ENCODE measurements around the gene BMP5.

BMP5 gene

GRCh38 chr6:55759536-55759935 lies 115.9 kb downstream of the BMP5 start:
- H4K20me1 ChIP-seq (ENCODE audit: low read depth, low read length) = no peaks in the 10 kb centered on the region
- no peaks in the 10 kb centered on the region for H3K79me2 ChIP-seq (ENCODE audit: insufficient read depth, low read length)
- no peaks in the 10 kb centered on the region for H3K9me2 ChIP-seq (replicated peaks; ENCODE audit: insufficient read depth, low read length)
- H3K27me3 ChIP-seq (ENCODE audit: low read length) = no peaks in the 10 kb centered on the region
- no peaks in the 10 kb centered on the region for H3K36me3 ChIP-seq (ENCODE audit: low read length)
- H3K4me3 ChIP-seq (ENCODE audit: insufficient read depth, low read length, poor library complexity, severe bottlenecking) = no peak overlapping the region
- no peak overlapping the region for H3K4me2 ChIP-seq (ENCODE audit: low read depth, low read length, poor library complexity, severe bottlenecking)
- no peaks in the 10 kb centered on the region for H3K9me3 ChIP-seq (ENCODE audit: insufficient read depth, low read length)
- no peaks in the 10 kb centered on the region for H3F3A ChIP-seq (ENCODE audit: insufficient read depth)
- TF ChIP-seq CTCF (IDR thresholded peaks at IDR 0.05; ENCODE audit: insufficient read depth, low read length, poor library complexity, severe bottlenecking) = no peak
- TF ChIP-seq EZH2phosphoT487 (conservative IDR thresholded peaks at IDR 0.05; ENCODE audit: low read length) = no peak
- H2AFZ ChIP-seq (ENCODE audit: low read depth, low read length, severe bottlenecking) = no peak overlapping the region
- no peak overlapping the region for H3K27ac ChIP-seq (ENCODE audit: low read depth, low read length)
- H3K9ac ChIP-seq (ENCODE audit: low read length) = no peak overlapping the region

- Histone ChIP-seq H3K36me3 (ENCODE audit: low read length) (no peaks in the 10 kb centered on the region), H3K9ac (ENCODE audit: low read length) (no peak overlapping the region), H4K20me1 (ENCODE audit: low read depth, low read length) (no peaks in the 10 kb centered on the region), H3K4me3 (ENCODE audit: insufficient read depth, low read length, poor library complexity, severe bottlenecking) (no peak overlapping the region), H3K27ac (ENCODE audit: low read depth, low read length) (no peak overlapping the region), H2AFZ (ENCODE audit: low read depth, low read length, severe bottlenecking) (no peak overlapping the region), H3K4me2 (ENCODE audit: low read depth, low read length, poor library complexity, severe bottlenecking) (no peak overlapping the region), H3K79me2 (ENCODE audit: insufficient read depth, low read length) (no peaks in the 10 kb centered on the region), H3K27me3 (ENCODE audit: low read length) (no peaks in the 10 kb centered on the region), H3F3A (ENCODE audit: insufficient read depth) (no peaks in the 10 kb centered on the region), H3K9me3 (ENCODE audit: insufficient read depth, low read length) (no peaks in the 10 kb centered on the region), H3K9me2 (replicated peaks; ENCODE audit: insufficient read depth, low read length) (no peaks in the 10 kb centered on the region)
- no peak for TF ChIP-seq EZH2phosphoT487 (conservative IDR thresholded peaks at IDR 0.05; ENCODE audit: low read length)
- no peak for TF ChIP-seq CTCF (IDR thresholded peaks at IDR 0.05; ENCODE audit: insufficient read depth, low read length, poor library complexity, severe bottlenecking)
Measured at GRCh38 chr6:55758156-55758937, 117.0 kb downstream of the BMP5 start.

GRCh38 chr6:55756531-55757031 lies 118.8 kb downstream of the BMP5 start:
- H3K9me3 ChIP-seq (ENCODE audit: insufficient read depth, low read length) = no peaks in the 10 kb centered on the region
- H3K4me3 ChIP-seq (ENCODE audit: insufficient read depth, low read length, poor library complexity, severe bottlenecking) = no peak overlapping the region
- H3K4me2 ChIP-seq (ENCODE audit: low read depth, low read length, poor library complexity, severe bottlenecking) = no peak overlapping the region
- H3K27ac ChIP-seq (ENCODE audit: low read depth, low read length) = no peak overlapping the region
- no peaks in the 10 kb centered on the region for H3K36me3 ChIP-seq (ENCODE audit: low read length)
- H3K79me2 ChIP-seq (ENCODE audit: insufficient read depth, low read length) = no peaks in the 10 kb centered on the region
- TF ChIP-seq CTCF (IDR thresholded peaks at IDR 0.05; ENCODE audit: insufficient read depth, low read length, poor library complexity, severe bottlenecking) = no peak
- H4K20me1 ChIP-seq (ENCODE audit: low read depth, low read length) = no peaks in the 10 kb centered on the region
- H2AFZ ChIP-seq (ENCODE audit: low read depth, low read length, severe bottlenecking) = no peak overlapping the region
- no peaks in the 10 kb centered on the region for H3K9me2 ChIP-seq (replicated peaks; ENCODE audit: insufficient read depth, low read length)
- no peaks in the 10 kb centered on the region for H3K27me3 ChIP-seq (ENCODE audit: low read length)
- H3F3A ChIP-seq (ENCODE audit: insufficient read depth) = no peaks in the 10 kb centered on the region
- no peak overlapping the region for H3K9ac ChIP-seq (ENCODE audit: low read length)
